ENCODE data around the gene NRXN3.

The NRXN3 gene

DNA sequence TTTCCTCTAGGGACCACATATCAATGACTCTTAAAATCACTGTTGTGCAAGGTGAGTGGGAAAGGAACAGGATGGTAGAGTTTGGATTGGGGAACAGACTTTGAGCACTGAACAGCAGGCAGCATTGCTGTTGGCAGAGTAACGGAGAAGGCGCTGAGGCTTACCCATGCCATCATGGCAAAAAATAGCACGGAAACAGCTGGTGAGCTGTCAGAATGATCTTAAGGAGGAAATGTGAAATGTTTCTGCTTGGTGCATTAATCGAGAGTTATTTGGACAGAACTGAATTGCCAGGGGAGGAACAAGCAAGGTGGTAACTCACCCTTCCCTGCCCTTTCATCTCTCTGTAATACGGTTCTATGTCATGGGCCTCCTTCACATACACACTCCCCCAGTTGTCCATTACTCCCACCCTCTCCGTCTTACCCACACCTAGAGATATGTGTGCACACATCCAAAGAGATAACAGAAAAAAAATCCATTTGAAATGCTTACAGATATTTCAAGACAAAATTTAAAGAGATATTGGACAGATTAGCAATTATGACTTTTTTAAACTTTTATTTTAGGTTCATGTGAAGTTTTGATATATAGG lies 1468.6 kb downstream of the NRXN3 start:
- DNase-seq (ENCODE audit: low read depth), result no peak

DNA sequence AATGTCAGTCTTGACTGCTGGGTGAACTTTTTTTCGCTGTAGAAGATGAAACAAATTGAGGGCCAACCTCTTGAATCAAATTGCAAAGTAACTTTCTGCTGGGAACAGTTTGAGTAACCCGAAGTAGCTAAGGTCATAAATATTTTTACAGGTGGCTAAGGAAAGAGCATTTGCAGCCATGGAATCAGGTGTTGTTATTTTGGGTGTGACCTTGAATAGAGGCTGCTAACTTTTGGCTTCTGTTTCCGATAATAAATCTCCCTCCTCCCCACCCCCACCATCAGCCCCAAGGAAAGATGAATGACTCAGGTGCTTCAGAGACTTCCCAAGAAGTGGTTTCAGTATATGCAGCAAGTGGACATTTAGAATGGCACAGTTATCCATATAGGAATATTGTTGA lies 1469.4 kb downstream of the NRXN3 start:
- no peak for DNase-seq (ENCODE audit: low read depth)

GRCh38 chr14:79641371-79641770 lies 1471.2 kb downstream of the NRXN3 start:
- no peak for DNase-seq (ENCODE audit: low read depth)

DNA sequence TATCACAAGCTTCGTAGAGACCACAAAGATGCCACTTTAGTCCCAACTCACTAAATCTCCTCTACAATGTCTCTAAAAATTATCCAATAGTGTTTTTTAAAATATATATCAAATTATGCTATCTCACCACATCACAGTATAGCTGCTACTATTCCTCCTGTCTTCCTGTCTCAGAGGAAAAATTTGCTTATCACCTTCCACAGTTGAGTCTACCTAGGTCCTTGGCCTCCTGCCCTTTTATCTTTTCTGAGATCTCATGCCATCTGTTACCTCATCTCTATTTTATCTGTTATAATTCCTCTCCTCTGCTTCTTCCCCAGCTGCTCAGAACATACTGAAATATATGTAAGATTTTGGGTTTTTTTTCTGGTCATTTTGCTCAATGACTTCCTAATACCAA lies 1473.0 kb downstream of the NRXN3 start:
- no peak for DNase-seq (ENCODE audit: low read depth)

- DNase-seq (ENCODE audit: low read depth), result no peak
These were observed 1475.7 kb downstream of the NRXN3 start for GRCh38 chr14:79645753-79646362.

- DNase-seq (ENCODE audit: low read depth), result no peak
These were observed 1479.7 kb downstream of the NRXN3 start for GRCh38 chr14:79649856-79650255.

DNA sequence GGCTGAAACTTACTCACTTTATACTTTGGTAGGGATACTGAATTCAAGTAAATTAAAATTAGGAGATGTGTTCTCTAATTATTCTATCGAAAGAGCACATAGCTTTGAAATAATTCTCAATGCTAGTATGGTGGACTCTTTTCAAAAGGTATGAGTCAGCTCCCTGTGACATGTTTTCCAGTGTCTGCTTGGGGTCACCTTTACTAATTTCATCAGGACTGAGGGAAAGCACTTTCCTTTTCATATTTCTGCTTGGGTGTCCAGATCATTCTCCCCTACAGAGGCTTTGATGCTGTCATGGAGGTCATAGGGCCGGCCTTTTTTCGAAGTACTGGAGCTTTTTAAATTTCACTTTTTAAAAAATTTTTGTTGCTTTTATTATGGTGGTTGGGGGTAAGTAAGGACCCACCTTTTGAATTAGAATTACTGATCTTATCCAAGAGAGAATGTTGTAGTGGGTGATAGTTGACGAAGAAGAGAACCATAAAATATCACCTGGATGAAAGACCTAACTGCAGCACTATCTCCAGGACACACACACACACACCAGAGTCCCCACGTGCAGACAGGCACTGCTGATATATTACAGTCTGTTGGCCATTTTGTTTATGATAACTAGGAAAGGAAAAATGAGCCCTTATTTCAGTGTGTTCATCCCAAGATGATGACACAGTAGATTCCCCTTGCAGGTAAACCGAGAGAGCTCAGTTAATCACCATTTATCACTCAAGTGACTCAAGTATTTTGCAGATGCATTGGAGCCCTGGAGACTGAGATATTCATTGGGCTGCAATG lies 1482.5 kb downstream of the NRXN3 start:
- DNase-seq (ENCODE audit: low read depth), result no peak

DNA sequence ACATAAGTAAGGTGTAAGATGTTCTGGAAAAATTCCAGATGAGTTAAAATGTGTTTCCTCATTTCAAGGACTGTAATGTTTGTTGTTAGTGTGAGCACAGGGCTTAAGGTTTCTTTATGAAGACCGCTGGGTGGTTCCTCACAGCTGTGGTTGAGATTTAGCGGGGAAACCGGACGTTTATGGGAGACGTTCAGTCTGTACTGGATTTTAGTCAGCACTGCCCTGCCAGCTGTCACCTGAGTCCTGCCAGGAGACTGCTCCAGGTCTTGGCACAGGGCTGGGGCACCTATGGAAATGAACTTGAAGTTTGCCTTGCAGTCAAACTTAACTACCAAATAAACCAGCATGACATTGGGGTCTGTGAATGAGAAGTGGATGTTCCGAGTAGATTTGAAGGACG lies 1485.9 kb downstream of the NRXN3 start:
- DNase-seq (ENCODE audit: low read depth), result no peak

DNA sequence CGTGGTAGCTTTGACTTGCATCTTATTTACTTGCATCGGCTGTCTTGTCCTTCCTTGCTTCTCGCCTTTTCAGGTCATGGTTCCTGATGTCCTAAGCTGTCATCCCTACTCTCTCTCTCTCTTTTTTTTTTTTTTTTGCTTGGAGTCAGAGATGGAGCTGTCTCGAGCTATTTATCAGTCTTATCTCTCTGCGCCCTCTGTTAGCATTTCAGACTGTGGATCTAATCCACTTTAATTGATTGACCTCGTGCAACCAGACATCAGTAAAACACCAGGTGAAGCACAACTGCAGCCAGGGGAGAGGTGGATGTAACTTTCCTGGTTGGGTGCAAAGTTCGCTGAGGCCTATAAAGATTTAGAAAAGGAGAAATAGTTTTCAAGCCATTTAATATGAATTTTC lies 1486.3 kb downstream of the NRXN3 start:
- DNase-seq (ENCODE audit: low read depth), result no peak

- no peak for DNase-seq (ENCODE audit: low read depth)
These were observed 1488.0 kb downstream of the NRXN3 start for GRCh38 chr14:79658221-79658620.

DNA sequence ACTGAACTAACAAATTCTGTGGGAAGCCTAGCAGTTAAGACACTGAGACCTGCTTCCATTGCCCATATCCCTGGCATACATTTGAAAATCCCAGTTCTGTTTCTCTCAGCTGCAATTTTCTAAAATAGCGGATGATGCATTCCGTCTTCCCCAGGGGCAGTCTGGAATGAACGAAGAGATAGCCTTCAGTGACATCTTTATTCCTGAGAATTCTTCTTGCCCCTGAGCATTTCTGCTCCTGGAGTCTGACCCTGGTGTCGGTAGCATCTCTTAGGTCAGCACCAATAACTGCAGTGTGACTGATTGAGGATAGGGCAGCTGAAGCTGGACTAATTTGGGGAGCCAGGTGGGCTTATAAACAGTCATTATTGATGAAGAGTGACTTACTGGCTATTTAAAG lies 1488.6 kb downstream of the NRXN3 start:
- no peak for DNase-seq (ENCODE audit: low read depth)

DNA sequence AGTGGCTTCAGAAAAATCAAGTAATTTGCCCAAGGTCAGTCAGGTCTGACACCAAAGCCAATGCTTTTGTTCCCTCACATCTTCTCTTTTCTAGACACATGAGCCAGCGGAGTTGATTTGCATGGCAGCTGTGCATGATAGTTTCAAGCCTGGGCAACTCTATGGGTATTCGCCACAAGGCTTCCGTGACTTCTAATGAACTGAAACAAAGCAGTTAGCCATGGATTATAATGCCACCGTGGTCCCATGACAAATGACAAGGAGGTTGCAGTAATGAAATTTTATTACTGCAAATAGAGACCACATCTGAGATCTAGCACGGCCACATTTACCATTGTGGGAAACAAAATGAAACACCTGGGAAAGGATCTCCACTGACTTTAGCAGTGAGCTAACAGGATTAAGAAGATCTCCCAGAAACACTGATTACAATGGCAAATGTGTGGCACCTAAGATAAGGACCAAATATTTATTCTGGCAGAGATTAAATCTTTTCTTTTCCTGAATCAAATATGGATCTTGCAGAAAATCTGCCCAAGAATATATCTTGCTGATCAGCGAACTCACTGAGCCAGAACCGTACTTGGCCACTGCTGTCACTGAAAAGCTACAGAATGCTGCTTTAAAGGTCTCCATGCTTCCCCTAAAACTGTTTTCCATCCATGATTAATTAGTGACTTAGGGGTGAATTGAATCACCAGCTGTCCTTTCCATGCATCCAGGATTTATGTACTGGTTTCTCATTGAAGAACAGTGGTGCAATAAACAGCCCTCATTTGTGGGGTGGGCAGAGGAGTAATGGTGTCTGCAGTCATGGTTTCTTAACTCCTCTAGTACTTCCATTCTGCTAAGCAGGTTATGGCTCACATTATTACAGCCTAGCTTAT lies 1490.1 kb downstream of the NRXN3 start:
- DNase-seq (ENCODE audit: low read depth), result no peak

- DNase-seq (ENCODE audit: low read depth), result no peak
These were observed 1491.6 kb downstream of the NRXN3 start for GRCh38 chr14:79661752-79662151.

DNA sequence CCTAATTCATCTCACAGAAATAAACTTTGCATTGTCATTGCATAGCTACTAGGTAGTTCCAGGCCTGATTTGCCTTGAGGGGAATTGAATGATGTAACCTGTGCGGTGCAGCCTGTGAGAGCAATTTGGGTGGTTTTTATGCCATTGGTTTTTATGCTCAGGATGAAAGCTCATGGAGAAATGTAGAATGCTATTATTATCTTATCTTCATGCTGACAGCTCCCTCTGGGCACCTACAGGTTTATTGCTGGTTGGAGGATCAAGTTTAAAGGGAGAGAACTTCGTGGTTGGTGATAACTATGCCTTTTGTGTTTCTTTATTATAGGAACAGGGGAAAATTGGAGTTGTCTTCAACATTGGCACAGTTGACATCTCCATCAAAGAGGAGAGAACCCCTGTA lies 1493.3 kb downstream of the NRXN3 start:
- no peak for DNase-seq (ENCODE audit: low read depth)

- DNase-seq (ENCODE audit: low read depth), result no peak
These were observed 1495.4 kb downstream of the NRXN3 start for GRCh38 chr14:79665556-79665955.

DNA sequence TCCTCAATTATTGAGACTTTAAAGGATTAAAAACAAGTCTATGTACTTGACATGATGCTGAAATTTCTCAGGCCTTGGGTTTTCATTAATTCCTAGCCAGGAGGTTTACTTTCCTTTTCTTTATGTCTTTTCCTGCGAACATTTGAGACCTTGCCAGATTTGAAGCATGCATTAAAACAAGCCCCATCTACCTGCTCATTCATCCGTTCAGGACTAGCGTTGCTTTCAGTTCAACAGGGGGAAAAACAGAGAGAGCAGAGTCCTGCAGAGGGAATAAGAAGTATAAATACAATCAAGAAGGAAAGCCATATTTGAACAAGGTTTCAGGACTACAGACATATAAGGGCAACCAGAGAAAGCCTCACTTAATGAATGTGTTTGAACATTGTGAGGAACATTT lies 1498.8 kb downstream of the NRXN3 start:
- DNase-seq (ENCODE audit: low read depth), result no peak

DNA sequence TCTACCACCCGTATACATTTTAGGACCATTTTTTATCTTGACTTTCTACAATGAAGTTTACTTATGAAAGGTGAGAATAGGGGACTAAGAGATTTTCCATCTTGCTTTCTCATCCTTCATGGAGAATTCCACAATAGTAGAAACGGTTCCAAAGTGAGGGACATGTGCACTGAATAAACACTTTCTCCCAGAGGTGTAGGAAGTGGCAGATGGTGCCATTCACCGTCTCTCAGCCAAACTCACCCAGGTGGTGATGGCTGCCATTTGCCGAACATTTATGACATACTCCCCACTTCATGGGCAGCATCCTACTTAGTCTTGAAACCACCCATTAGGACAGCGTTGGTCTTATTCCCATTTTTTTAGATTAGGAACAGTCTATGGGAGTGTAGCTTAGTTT lies 1500.6 kb downstream of the NRXN3 start:
- no peak for DNase-seq (ENCODE audit: low read depth)

DNA sequence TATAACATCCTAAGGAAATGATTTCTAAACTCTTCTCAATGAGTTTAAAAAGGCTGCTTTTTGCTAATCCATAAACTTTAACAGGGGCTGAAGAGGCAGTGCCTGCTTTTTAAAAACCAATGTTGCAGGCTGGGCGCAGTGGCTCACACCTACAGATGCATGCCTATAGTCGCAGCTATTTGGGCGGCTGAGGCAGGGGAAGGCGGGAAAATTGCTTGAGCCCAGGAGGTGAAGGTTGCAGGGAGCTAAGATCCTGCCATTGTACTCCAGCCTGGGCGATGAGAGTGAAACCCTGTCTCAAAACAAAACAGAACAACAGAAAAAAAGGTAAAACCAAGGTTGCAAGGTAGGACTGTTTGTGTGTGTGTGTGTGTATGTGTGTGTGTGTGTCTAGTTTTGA lies 1509.9 kb downstream of the NRXN3 start:
- no peak for DNase-seq (ENCODE audit: low read depth)

GRCh38 chr14:79686196-79686595 lies 1516.0 kb downstream of the NRXN3 start:
- no peak for DNase-seq (ENCODE audit: low read depth)

- DNase-seq (ENCODE audit: low read depth), result no peak
These were observed 1520.8 kb downstream of the NRXN3 start for GRCh38 chr14:79690960-79691359.

GRCh38 chr14:79693935-79694334 lies 1523.8 kb downstream of the NRXN3 start:
- no peak for DNase-seq (ENCODE audit: low read depth)

DNA sequence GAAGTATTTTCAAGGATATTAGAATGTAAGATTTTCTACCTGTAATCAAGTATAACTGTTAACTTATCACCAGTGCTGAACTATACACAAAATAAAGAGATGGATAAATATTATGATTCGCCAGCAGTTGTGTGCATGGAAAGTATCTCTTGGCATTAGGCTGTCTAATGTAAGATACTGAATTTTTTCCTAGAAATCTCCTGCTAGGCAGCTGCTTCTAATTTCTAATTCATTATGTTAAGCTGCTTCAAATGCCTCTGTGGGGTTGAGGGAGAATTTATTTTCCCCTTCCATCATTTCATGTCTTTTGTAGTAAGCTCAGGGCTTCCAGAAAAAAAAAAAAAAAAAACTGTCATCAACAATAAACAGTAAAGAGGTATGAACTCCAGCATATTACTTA lies 1525.1 kb downstream of the NRXN3 start:
- no peak for DNase-seq (ENCODE audit: low read depth)

- no peak for DNase-seq (ENCODE audit: low read depth)
These were observed 1528.1 kb downstream of the NRXN3 start for GRCh38 chr14:79698298-79698711.
